Gastrocnemius medialis (tissue), 4 donors: ENCODE data around the gene EDN3. TPM values are rescaled to one million over a fixed set of nuclear protein-coding genes. Genes with fewer than 3 reads are reported as not detected.

ENCODE experiments used
- ATAC-seq, 2 donors: fragments of 150-250 bp; one replicate each; pipeline ENCODE4 v1.9.1; 2016
- DNase-seq, 2 donors: peaks; one replicate each; pipeline ENCODE4 v3.0.0-alpha.2; 2019
- H3K27ac ChIP-seq, 4 donors: fragments of 200-600 bp; sonication (generic); 1 replicate in 1 of 4; 2 replicates in 3 of 4; pipeline ENCODE4 v1.5.1; 2016 to 2018; ENCODE audit warnings: mild to moderate bottlenecking in 2 of 4, moderate library complexity in 1 of 4
- H3K27me3 ChIP-seq, 3 donors: fragments of 200-600 bp; sonication (generic) in 2 of 3; 1 replicate in 1 of 3; 2 replicates in 2 of 3; pipeline versions ENCODE4 v1.5.1 to v1.6.0; 2016 to 2019; ENCODE audit warnings: mild to moderate bottlenecking in 1 of 3, moderate library complexity in 1 of 3
- H3K36me3 ChIP-seq, 2 donors: fragments of 200-600 bp; sonication (generic) in 1 of 2; one replicate each; pipeline ENCODE4 v1.5.1; 2017 to 2018
- H3K4me1 ChIP-seq, 2 donors: fragments of 200-600 bp; sonication (generic) in 1 of 2; one replicate each; pipeline ENCODE4 v1.5.1; 2016 to 2017; ENCODE audit warnings: mild to moderate bottlenecking in 2 of 2
- H3K4me3 ChIP-seq, 4 donors: fragments of 200-600 bp; sonication (generic) in 3 of 4; 1 replicate in 1 of 4; 2 replicates in 3 of 4; pipeline ENCODE4 v1.5.1; 2016 to 2019; ENCODE audit warnings: mild to moderate bottlenecking in 2 of 4
- H3K9me3 ChIP-seq, 3 donors: fragments of 200-600 bp; sonication (generic) in 2 of 3; 1 replicate in 1 of 3; 2 replicates in 2 of 3; pipeline ENCODE4 v1.5.1; 2016 to 2019
- POLR2A ChIP-seq, 2 donors: fragments of 450-650 bp; IDR thresholded peaks; one replicate each; pipeline ENCODE4 v1.6.1; 2017; ENCODE audit warnings: antibody characterized with exemption in 2 of 2, mild to moderate bottlenecking in 2 of 2, moderate library complexity in 2 of 2
- in situ Hi-C, 4 donors: fragments of 200-750 bp; cut with MboI; loops; one replicate each; pipeline versions ENCODE4 v1.15.0 to v1.8.0; 2017; ENCODE audit warnings: low sequenced_read_pairs in 4 of 4
- intact Hi-C: fragments of 100-400 bp; cut with DNase I; formaldehyde crosslinking; loops from one replicate; pipeline ENCODE4 v1.15.1; 2023; ENCODE audit warnings: low total_unique reads
- total RNA-seq, 4 donors: library from RNA; depleted of rRNA; stranded (reverse); fragments of >200 nt; gene quantifications; one replicate each; pipeline versions ENCODE4 v1.1.0 to v1.2.3, GENCODE V29; 2016
- TF ChIP-seq, protein P1 (sequence below), 5 experiments: fragments of 450-650 bp in 3 of 5; fragments of 200-600 bp in 2 of 5; sonication (generic) in 2 of 5; IDR thresholded peaks in 4 of 5; conservative IDR thresholded peaks in 1 of 5; 1 replicate in 4 of 5; 2 replicates in 1 of 5; pipeline ENCODE4 v1.5.1; 2016 to 2019; ENCODE audit warnings: antibody characterized with exemption in 5 of 5, mild to moderate bottlenecking in 3 of 5, moderate library complexity in 3 of 5

EDN3 gene
- total RNA-seq, 4 donors from 2014 or later: 0.16 to 1.0 (median 0.66) TPM; not detected in 1

DNA sequence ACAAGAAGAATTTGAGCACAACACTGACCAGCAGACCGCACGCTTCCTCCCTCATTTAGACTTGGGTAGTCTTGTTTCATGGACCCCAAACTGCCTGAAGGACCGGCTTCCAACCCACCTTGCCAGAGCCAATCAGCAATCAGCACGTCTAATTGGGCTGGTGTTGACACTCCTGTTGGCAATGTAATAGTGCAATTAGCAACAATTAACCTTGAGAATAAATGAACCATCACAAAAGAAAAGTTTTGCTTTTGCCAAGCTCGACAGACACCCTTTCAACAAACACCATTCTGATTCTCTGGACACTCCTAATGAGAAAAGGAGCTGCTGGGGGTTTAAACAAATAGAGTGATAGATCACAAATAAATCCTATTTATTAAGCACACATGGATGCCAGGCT is 61.0 kb downstream of the EDN3 start:
- intact Hi-C loops: no loop called here

DNA sequence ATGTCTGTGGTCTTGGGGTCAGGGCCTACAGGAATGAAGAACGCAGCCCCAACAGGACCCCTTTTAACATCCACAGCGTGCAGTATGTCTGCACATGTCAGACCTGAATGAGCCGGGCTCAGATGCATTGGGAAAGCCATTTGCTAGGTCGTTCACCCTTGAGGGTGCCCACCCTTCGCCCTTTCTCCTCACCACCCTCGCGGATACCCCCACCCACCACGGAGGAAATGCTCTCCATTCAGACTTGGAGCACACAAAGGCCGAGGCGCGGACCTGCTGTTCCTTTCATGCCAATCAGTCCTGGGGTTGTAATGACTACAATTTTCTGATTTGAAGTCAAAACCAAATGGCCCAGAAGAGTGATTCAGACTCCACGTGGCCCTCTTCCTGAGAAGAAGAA is 62.7 kb downstream of the EDN3 start:
- H3K4me3 ChIP-seq: no peak overlapping the region
- intact Hi-C loops: no loop called here
- H3K9me3 ChIP-seq: no peaks in the 10 kb centered on the region
- H3K4me1 ChIP-seq: no peaks in the 10 kb centered on the region
- H3K36me3 ChIP-seq: no peaks in the 10 kb centered on the region
- TF ChIP-seq, protein P1, sequence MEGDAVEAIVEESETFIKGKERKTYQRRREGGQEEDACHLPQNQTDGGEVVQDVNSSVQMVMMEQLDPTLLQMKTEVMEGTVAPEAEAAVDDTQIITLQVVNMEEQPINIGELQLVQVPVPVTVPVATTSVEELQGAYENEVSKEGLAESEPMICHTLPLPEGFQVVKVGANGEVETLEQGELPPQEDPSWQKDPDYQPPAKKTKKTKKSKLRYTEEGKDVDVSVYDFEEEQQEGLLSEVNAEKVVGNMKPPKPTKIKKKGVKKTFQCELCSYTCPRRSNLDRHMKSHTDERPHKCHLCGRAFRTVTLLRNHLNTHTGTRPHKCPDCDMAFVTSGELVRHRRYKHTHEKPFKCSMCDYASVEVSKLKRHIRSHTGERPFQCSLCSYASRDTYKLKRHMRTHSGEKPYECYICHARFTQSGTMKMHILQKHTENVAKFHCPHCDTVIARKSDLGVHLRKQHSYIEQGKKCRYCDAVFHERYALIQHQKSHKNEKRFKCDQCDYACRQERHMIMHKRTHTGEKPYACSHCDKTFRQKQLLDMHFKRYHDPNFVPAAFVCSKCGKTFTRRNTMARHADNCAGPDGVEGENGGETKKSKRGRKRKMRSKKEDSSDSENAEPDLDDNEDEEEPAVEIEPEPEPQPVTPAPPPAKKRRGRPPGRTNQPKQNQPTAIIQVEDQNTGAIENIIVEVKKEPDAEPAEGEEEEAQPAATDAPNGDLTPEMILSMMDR (IDR thresholded peaks at IDR 0.05 in 4 of 5, conservative IDR thresholded peaks at IDR 0.05 in 1 of 5): no peak
- no peak for TF ChIP-seq POLR2A (IDR thresholded peaks at IDR 0.05)
- in situ Hi-C loops: no loop called here
- H3K27me3 ChIP-seq: no peaks in the 10 kb centered on the region
- ATAC-seq (no peak), DNase-seq (no peak)
- H3K27ac ChIP-seq: no peak overlapping the region

More for the DNA sequence above, 61.0 kb downstream of the EDN3 start:
- Histone ChIP-seq H3K27ac (no peak overlapping the region), H3K36me3 (no peaks in the 10 kb centered on the region), H3K4me3 (no peak overlapping the region), H3K27me3 (no peaks in the 10 kb centered on the region), H3K4me1 (no peaks in the 10 kb centered on the region), H3K9me3 (no peaks in the 10 kb centered on the region)
- DNase-seq (no peak), ATAC-seq (no peak)
- in situ Hi-C loops: no loop called here
- no peak for TF ChIP-seq POLR2A (IDR thresholded peaks at IDR 0.05)
- TF ChIP-seq, protein P1 (IDR thresholded peaks at IDR 0.05 in 4 of 5, conservative IDR thresholded peaks at IDR 0.05 in 1 of 5): no peak

DNA sequence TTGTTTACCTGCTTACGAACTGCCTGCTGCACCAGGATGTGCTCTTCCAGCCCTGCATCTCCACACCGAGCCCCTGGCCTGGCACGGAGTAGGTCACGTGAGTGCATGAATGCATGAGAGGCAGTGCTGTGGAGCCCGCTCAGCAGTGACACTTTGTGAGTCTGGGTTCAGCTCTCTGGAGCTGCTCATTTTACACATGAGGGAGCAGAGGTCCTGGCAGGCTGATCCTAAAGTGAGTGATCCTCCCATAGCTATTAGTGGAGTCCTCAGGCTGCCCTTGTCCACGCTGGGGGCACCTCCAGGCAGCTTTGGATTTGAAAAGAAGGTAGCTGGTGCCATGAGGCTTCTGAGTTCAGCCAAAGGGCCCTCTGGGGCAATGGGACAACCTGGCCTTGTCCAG is 64.2 kb downstream of the EDN3 start:
- Histone ChIP-seq H3K27ac (no peak overlapping the region), H3K27me3 (no peaks in the 10 kb centered on the region), H3K36me3 (no peaks in the 10 kb centered on the region), H3K4me3 (no peak overlapping the region), H3K4me1 (no peaks in the 10 kb centered on the region), H3K9me3 (no peaks in the 10 kb centered on the region)
- ATAC-seq (no peak), DNase-seq (no peak)
- in situ Hi-C loops: no loop called here
- TF ChIP-seq, protein P1 (IDR thresholded peaks at IDR 0.05 in 4 of 5, conservative IDR thresholded peaks at IDR 0.05 in 1 of 5): no peak
- TF ChIP-seq POLR2A (IDR thresholded peaks at IDR 0.05): no peak
- intact Hi-C loops: no loop called here

DNA sequence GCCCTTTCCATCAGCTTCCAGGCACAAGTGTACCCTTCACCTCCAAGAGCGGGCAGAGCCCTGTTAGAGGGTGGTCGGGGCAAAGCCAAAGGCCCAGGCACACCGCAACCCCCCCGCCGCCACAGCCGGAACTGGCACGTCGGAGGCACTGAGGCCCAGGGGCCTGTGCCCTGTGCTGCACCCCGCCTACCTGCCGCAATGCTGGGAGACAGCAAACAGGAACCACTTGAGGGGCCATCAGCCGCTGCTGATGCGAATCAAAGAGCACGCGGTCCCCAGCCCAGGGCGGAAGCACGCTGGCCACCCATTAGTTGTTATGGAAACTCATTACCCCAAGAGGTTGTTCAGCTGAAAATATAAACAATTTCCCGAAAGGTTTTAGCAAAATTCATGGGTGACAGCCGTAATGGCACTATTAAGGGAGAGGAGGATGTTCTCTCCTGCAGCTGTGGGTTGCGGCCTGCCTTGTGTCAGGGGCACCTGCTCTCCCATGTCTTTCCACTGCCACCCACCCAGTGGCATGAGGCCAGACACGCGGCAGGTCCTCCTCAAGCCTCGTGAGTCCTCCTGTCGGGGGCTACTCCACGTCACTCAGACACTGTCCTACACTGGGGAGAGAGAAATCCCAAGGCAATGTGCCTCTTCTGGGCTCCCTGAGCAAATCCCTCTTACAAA is 65.3 kb downstream of the EDN3 start:
- H3K27me3 ChIP-seq: no peaks in the 10 kb centered on the region
- TF ChIP-seq POLR2A (IDR thresholded peaks at IDR 0.05): no peak
- TF ChIP-seq, protein P1 (IDR thresholded peaks at IDR 0.05 in 4 of 5, conservative IDR thresholded peaks at IDR 0.05 in 1 of 5): no peak
- no peaks in the 10 kb centered on the region for H3K9me3 ChIP-seq
- intact Hi-C loops (no loop called here), in situ Hi-C loops (no loop called here)
- H3K4me1 ChIP-seq: no peaks in the 10 kb centered on the region
- DNase-seq: no peak
- H3K36me3 ChIP-seq: no peaks in the 10 kb centered on the region
- no peak overlapping the region for H3K27ac ChIP-seq
- H3K4me3 ChIP-seq: no peak overlapping the region
- ATAC-seq: no peak

DNA sequence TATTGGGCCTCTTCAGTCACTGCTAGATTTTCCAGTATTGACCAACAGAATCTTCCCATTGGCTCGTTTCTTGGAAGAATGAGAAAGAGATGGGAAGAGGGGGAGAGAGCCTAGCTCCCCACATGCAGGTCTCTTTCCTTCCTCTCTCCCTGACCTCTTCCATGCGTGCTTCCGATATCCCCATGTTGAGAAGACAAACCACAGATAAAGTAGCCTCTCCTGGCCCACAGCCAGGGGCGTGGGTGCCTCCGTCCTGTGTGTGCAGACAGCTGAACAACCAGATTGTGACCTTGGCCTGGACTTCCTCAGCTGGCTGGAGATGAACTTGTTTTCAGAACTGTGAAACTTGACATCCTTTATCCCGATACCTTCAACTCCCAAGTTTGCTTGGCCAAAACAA is 71.0 kb downstream of the EDN3 start:
- no peak for TF ChIP-seq POLR2A (IDR thresholded peaks at IDR 0.05)
- TF ChIP-seq, protein P1 (IDR thresholded peaks at IDR 0.05 in 4 of 5, conservative IDR thresholded peaks at IDR 0.05 in 1 of 5): no peak
- Histone ChIP-seq H3K4me1 (no peaks in the 10 kb centered on the region), H3K9me3 (no peaks in the 10 kb centered on the region), H3K4me3 (no peak overlapping the region), H3K27me3 (no peaks in the 10 kb centered on the region), H3K36me3 (no peaks in the 10 kb centered on the region), H3K27ac (no peak overlapping the region)
- DNase-seq: no peak
- no peak for ATAC-seq
- intact Hi-C loops (no loop called here), in situ Hi-C loops (no loop called here)
